CD14-positive monocyte (primary cell): Measurements from ENCODE around the gene MAN2B2. TPM values are rescaled to one million over a fixed set of nuclear protein-coding genes. Genes with fewer than 3 reads are reported as not detected.
"Not testable (repeated sequence)": the region's sequence is repeated elsewhere in the genome, so short reads cannot be mapped to it uniquely, and the experiment has no call there.

Experiments
- DNase-seq, 3 donors: peaks; one replicate each; pipeline ENCODE4 v3.0.0-alpha.2; 2011 to 2022
- H2AFZ ChIP-seq: 2 replicates; pipeline ENCODE4 v1.6.0; 2012; ENCODE audit warnings: mild to moderate bottlenecking, low read depth, low read length, inconsistent platforms; ENCODE audit not compliant: insufficient read depth, poor library complexity, severe bottlenecking
- H3K27ac ChIP-seq, 2 donors: 1 replicate in 1 of 2; 2 replicates in 1 of 2; pipeline ENCODE4 v1.5.1; 2012 to 2013; ENCODE audit warnings: low read length in 2 of 2, control low read depth in 1 of 2, inconsistent platforms in 1 of 2, low read depth in 1 of 2, mild to moderate bottlenecking in 1 of 2
- H3K27me3 ChIP-seq, 2 donors: one replicate each; pipeline versions ENCODE4 v1.6.0 to v1.6.1; 2011 to 2013; ENCODE audit warnings: low read length in 2 of 2; ENCODE audit not compliant: control insufficient read depth in 2 of 2, insufficient read depth in 2 of 2
- H3K36me3 ChIP-seq, 2 donors: replicated peaks in 1 of 2; 1 replicate in 1 of 2; 2 replicates in 1 of 2; pipeline versions ENCODE4 v1.5.1 to v1.6.1; 2012 to 2013; ENCODE audit warnings: low read length in 2 of 2, control low read depth in 1 of 2, inconsistent platforms in 1 of 2, mild to moderate bottlenecking in 1 of 2; ENCODE audit not compliant: insufficient read depth in 2 of 2, control insufficient read depth in 1 of 2
- H3K4me1 ChIP-seq, 2 donors: 1 replicate in 1 of 2; 2 replicates in 1 of 2; pipeline versions ENCODE4 v1.5.1 to v1.6.1; 2012 to 2013; ENCODE audit warnings: low read length in 2 of 2, control low read depth in 1 of 2, inconsistent platforms in 1 of 2, mild to moderate bottlenecking in 1 of 2, moderate library complexity in 1 of 2; ENCODE audit not compliant: insufficient read depth in 2 of 2, control insufficient read depth in 1 of 2
- H3K4me2 ChIP-seq: replicated peaks from 2 replicates; pipeline ENCODE3; 2012; ENCODE audit warnings: low read length, moderate library complexity, mild to moderate bottlenecking; ENCODE audit not compliant: poor library complexity, severe bottlenecking; ENCODE audit errors: extremely low read depth
- H3K4me3 ChIP-seq, 3 experiments: fragments of 200-600 bp in 1 of 3; sonication (generic) in 1 of 3; replicated peaks in 1 of 3; 1 replicate in 2 of 3; 2 replicates in 1 of 3; pipeline ENCODE4 v1.5.1; 2011 to 2013; ENCODE audit warnings: low read length in 3 of 3, mild to moderate bottlenecking in 3 of 3, control low read depth in 2 of 3, low read depth in 2 of 3, inconsistent platforms in 1 of 3, moderate library complexity in 1 of 3
- H3K79me2 ChIP-seq: 2 replicates; pipeline ENCODE4 v1.6.0; 2012; ENCODE audit warnings: mild to moderate bottlenecking, control low read depth, inconsistent platforms, low read length, moderate library complexity; ENCODE audit not compliant: insufficient read depth
- H3K9ac ChIP-seq: 2 replicates; pipeline ENCODE4 v1.6.0; 2017; ENCODE audit warnings: low read length, mild to moderate bottlenecking; ENCODE audit not compliant: insufficient read depth, poor library complexity, severe bottlenecking
- H3K9me3 ChIP-seq, 2 donors: replicated peaks in 1 of 2; 1 replicate in 1 of 2; 2 replicates in 1 of 2; pipeline versions ENCODE4 v1.5.1 to v1.6.1; 2012 to 2013; ENCODE audit warnings: low read length in 2 of 2, control low read depth in 1 of 2; ENCODE audit not compliant: control insufficient read depth in 1 of 2, insufficient read depth in 1 of 2
- H4K20me1 ChIP-seq: 2 replicates; pipeline ENCODE4 v1.6.0; 2012; ENCODE audit warnings: mild to moderate bottlenecking, low read length, control low read depth, moderate library complexity; ENCODE audit not compliant: insufficient read depth
- H3K27ac Mint-ChIP-seq, 7 donors: one replicate each; pipeline ENCODE4 v1.8.0; 2020; ENCODE audit warnings: mild to moderate bottlenecking in 7 of 7, mixed read lengths in 7 of 7, moderate library complexity in 6 of 7, inconsistent platforms in 2 of 7
- H3K27me3 Mint-ChIP-seq, 3 donors: one replicate each; pipeline ENCODE4 v1.8.0; 2021 to 2022; ENCODE audit warnings: low read depth in 3 of 3, mild to moderate bottlenecking in 3 of 3, mixed read lengths in 3 of 3, moderate library complexity in 3 of 3, inconsistent platforms in 1 of 3
- H3K36me3 Mint-ChIP-seq, 2 donors: one replicate each; pipeline ENCODE4 v1.8.0; 2020; ENCODE audit warnings: mixed read lengths in 2 of 2, inconsistent platforms in 1 of 2, mild to moderate bottlenecking in 1 of 2
- H3K4me1 Mint-ChIP-seq: one replicate; pipeline ENCODE4 v1.8.0; 2020; ENCODE audit warnings: mild to moderate bottlenecking, mixed read lengths
- H3K4me3 Mint-ChIP-seq, 2 donors: one replicate each; pipeline ENCODE4 v1.8.0; 2020; ENCODE audit warnings: mild to moderate bottlenecking in 2 of 2, mixed read lengths in 2 of 2, moderate library complexity in 1 of 2
- H3K9me3 Mint-ChIP-seq, 7 donors: one replicate each; pipeline ENCODE4 v1.8.0; 2020 to 2022; ENCODE audit warnings: mixed read lengths in 7 of 7, mild to moderate bottlenecking in 6 of 7, moderate library complexity in 6 of 7, inconsistent platforms in 2 of 7
- WGBS: methylation state at CpG from one replicate; pipeline ENCODE4 v1.1.5; 2013; ENCODE audit warnings: missing lambda C conversion rate; ENCODE audit not compliant: insufficient coverage; 5-methylcytosine and 5-hydroxymethylcytosine counted together
- intact Hi-C, 2 donors: fragments of 100-400 bp; cut with micrococcal nuclease; formaldehyde crosslinking; loops; one replicate each; pipeline versions ENCODE4 v1.15.0 to v1.15.1; 2023
- polyA plus RNA-seq, 3 donors: library from polyadenylated mRNA; depleted of rRNA in 1 of 3; unstranded in 2 of 3; stranded (reverse) in 1 of 3; fragments of 300-500 nt in 2 of 3; fragments of >200 nt in 1 of 3; fragmentation: Illumina TruSeq in 2 of 3; gene quantifications; 1 replicate in 2 of 3; 2 replicates in 1 of 3; pipeline ENCODE4 v1.2.3, GENCODE V29; 2012 to 2021
- TF ChIP-seq, protein P1 (sequence below): fragments of 200-600 bp; IDR thresholded peaks from one replicate; pipeline ENCODE4 v1.8.0; 2022; ENCODE audit warnings: antibody characterized with exemption, mild to moderate bottlenecking

The MAN2B2 gene
- polyA plus RNA-seq, 3 donors, result 9.6 to 28.4 (median 10.6) TPM

DNA sequence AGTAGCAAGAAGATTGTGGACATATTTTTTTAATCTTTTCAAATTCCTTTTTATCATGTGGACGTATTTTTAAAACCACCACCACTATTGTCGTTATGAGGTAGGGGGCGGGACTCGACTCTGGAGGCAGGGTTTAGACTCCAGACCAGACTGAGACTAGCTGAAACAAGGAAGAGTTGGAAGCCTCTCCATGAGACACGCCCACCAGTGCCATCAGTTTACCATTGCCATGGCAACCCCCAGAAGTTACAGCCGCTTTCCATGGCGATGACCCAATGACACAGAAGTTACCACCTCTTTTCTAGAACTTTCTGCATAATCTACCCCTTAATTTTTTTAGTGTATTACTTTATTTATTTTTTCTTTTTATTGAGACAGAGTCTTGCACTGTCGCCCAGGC lies 74.2 kb downstream of the MAN2B2 start:
- Mint-ChIP-seq H3K4me1 (no peaks in the 10 kb centered on the region), H3K36me3 (no peaks in the 10 kb centered on the region), H3K4me3 (no peak overlapping the region), H3K27me3 (peaks cover 2 to 12% (median 2%) of the 10 kb centered on the region in 3 donors), H3K27ac (no peak overlapping the region), H3K9me3 (peaks cover 2 to 15% (median 10%) of the 10 kb centered on the region in 7 donors)
- TF ChIP-seq, protein P1, sequence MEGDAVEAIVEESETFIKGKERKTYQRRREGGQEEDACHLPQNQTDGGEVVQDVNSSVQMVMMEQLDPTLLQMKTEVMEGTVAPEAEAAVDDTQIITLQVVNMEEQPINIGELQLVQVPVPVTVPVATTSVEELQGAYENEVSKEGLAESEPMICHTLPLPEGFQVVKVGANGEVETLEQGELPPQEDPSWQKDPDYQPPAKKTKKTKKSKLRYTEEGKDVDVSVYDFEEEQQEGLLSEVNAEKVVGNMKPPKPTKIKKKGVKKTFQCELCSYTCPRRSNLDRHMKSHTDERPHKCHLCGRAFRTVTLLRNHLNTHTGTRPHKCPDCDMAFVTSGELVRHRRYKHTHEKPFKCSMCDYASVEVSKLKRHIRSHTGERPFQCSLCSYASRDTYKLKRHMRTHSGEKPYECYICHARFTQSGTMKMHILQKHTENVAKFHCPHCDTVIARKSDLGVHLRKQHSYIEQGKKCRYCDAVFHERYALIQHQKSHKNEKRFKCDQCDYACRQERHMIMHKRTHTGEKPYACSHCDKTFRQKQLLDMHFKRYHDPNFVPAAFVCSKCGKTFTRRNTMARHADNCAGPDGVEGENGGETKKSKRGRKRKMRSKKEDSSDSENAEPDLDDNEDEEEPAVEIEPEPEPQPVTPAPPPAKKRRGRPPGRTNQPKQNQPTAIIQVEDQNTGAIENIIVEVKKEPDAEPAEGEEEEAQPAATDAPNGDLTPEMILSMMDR, result no peak
- Histone ChIP-seq H3K4me3 (no peak overlapping the region), H2AFZ (no peak overlapping the region), H3K4me2 (no peak overlapping the region), H3K9ac (no peak overlapping the region), H3K4me1 (no peaks in the 10 kb centered on the region), H3K27me3 (no peaks in the 10 kb centered on the region), H3K27ac (no peak overlapping the region), H3K36me3 (no peaks in the 10 kb centered on the region), H3K79me2 (no peaks in the 10 kb centered on the region), H4K20me1 (no peaks in the 10 kb centered on the region), H3K9me3 (no peaks in the 10 kb centered on the region)
- no peak for DNase-seq
- intact Hi-C loops, result no loop called here
- 94% methylated on average over 2 of the region's 8 CpGs for WGBS

- H3K4me3 ChIP-seq, H3K4me1 Mint-ChIP-seq, intact Hi-C loops, H4K20me1 ChIP-seq, H3K36me3 Mint-ChIP-seq, H3K79me2 ChIP-seq, H3K27ac ChIP-seq, H3K9me3 ChIP-seq, H2AFZ ChIP-seq, DNase-seq, H3K4me2 ChIP-seq, H3K9ac ChIP-seq, H3K4me3 Mint-ChIP-seq, H3K36me3 ChIP-seq: not testable (repeated sequence)
- peaks cover 4 to 11% of the 10 kb centered on the region in 2 donors for H3K4me1 ChIP-seq
- Mint-ChIP-seq H3K9me3 (peaks cover 0 to 13% (median 7%) of the 10 kb centered on the region in 7 donors), H3K27me3 (peaks cover 4 to 29% (median 16%) of the 10 kb centered on the region in 3 donors), H3K27ac (peak overlapping the region in 1 of 7 donors; percentile 27)
- peaks cover 7 to 22% of the 10 kb centered on the region in 2 donors for H3K27me3 ChIP-seq
- no CpG with 5 or more reads among the region's 3 CpGs for WGBS
These were observed 79.2 kb downstream of the MAN2B2 start for GRCh38 chr4:6654211-6654610.

GRCh38 chr4:6655291-6655690 lies 80.3 kb downstream of the MAN2B2 start:
- H3K27ac ChIP-seq, H4K20me1 ChIP-seq, H3K4me3 Mint-ChIP-seq, H3K27ac Mint-ChIP-seq, H3K9ac ChIP-seq, H3K9me3 ChIP-seq, H3K36me3 ChIP-seq, H2AFZ ChIP-seq, H3K79me2 ChIP-seq, H3K4me3 ChIP-seq, intact Hi-C loops, H3K4me2 ChIP-seq, H3K36me3 Mint-ChIP-seq, DNase-seq: not testable (repeated sequence)
- Mint-ChIP-seq H3K27me3 (peaks cover 4 to 40% (median 25%) of the 10 kb centered on the region in 3 donors), H3K4me1 (peaks cover 11% of the 10 kb centered on the region), H3K9me3 (peaks cover 0 to 13% (median 5%) of the 10 kb centered on the region in 7 donors)
- WGBS, result no CpG with 5 or more reads among the region's 2 CpGs
- Histone ChIP-seq H3K27me3 (peaks cover 13 to 33% of the 10 kb centered on the region in 2 donors), H3K4me1 (peaks cover 5 to 11% of the 10 kb centered on the region in 2 donors)
